HG03558 (cell line): Measurements from ENCODE around the gene PCDHGA3.
A peak's percentile ranks its signal among the peaks of the same experiment; 100 is the strongest.
"Not testable (repeated sequence)": the region's sequence is repeated elsewhere in the genome, so short reads cannot be mapped to it uniquely, and the experiment has no call there.

Source experiments
- ATAC-seq: cut with Tn5 transposase; IDR thresholded peaks from one replicate; pipeline ENCODE4 v1.9.1; 2021; ENCODE audit warnings: moderate number of reproducible peaks; ENCODE audit not compliant: unreplicated experiment; ENCODE audit errors: extremely low read depth

Gene PCDHGA3

GRCh38 chr5:141343242-141343952 lies at the start of gene PCDHGA3:
TSS of gene PCDHGA3 (plus strand) at chr5:141343829. CDS start at chr5:141344034, 205 bp downstream.
- no peak for ATAC-seq

DNA sequence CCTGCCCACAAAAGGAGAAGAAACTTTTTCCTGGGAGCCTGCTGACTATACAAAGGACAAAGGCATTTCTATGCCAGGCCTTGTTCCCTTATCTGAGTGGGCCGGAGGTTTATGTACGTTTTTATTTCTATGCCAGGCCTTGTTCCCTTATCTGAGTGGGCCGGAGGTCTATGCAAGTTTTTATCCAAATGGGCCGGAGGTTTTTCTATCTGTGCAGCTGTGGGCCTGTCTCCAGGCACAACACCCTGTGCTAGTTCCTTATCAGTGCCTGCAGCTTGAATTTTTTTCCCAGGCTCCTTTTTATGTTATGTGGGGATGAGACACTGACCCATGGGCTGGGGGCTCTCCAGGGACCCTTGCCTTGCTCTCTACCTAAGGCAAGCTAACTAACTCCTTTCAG lies 45.3 kb upstream of the PCDHGA3 start:
- no peak for ATAC-seq

DNA sequence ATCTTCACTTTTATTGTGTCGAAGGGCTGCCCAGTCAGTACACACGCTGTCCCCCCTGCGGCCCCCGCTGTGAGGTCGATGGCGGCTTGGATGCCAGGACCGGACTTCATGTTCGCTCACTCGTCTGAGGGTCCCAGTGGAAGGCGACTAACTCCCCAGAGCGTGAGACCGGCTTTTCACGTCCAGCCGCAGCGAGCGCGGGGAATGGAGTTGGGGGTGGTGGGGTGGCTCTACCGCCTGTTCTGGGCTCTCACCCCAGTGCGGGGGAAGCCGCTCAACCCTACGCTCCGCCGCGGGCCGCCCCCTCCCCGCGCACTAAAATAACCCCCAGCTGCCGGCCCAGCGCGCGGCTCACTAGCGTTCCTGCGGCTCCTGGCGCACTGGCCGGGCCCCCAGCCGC lies 39.9 kb upstream of the PCDHGA3 start, which contains the start of gene SLC25A2:
SLC25A2 (minus strand) TSS at position 294 of the 400 bp plus-strand sequence; CDS start at position 110, 184 bp downstream.
- no peak for ATAC-seq

DNA sequence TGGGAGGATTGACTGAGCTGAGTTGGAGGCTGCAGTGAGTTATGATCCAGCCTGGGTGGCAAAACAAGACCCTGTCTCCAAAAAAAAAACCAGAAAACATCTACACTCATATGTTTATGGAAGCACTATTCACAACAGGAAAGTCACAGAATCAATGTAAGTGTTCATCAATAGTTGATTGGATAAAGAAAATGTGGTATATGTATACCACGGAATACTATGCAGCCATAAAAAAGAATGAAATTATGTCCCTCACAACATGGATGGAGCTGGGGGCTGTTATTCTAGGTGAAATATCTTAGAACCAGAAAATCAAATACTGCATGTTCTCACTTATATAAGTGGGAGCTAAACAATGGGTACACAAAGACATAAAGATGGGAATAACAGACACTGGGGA lies 37.0 kb upstream of the PCDHGA3 start:
- ATAC-seq, result no peak

GRCh38 chr5:141313711-141314110 lies 29.9 kb upstream of the PCDHGA3 start:
- no peak for ATAC-seq

- ATAC-seq, result not testable (repeated sequence)
These were observed 26.7 kb upstream of the PCDHGA3 start for GRCh38 chr5:141316963-141317362.

DNA sequence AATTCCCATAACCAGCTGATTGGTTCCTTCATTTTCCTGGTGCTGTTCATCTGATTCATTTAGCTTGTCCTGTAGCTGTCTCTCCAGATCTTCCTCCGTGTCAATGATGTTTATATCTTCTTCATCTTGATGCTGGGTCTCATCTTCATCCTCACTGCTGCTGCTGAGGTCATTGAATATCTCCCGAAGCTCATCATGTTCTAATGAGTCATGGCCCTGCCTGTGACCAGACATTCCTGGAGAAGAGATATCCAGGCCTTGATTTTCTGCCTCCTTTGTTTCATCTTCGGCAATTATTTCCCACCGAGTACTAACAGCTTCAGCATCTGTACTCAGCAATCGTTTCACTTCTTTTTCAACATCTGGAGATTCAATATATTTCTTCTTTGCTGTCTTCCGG lies 24.4 kb upstream of the PCDHGA3 start:
- no peak for ATAC-seq

GRCh38 chr5:141319699-141320098 lies 23.9 kb upstream of the PCDHGA3 start:
- no peak for ATAC-seq

DNA sequence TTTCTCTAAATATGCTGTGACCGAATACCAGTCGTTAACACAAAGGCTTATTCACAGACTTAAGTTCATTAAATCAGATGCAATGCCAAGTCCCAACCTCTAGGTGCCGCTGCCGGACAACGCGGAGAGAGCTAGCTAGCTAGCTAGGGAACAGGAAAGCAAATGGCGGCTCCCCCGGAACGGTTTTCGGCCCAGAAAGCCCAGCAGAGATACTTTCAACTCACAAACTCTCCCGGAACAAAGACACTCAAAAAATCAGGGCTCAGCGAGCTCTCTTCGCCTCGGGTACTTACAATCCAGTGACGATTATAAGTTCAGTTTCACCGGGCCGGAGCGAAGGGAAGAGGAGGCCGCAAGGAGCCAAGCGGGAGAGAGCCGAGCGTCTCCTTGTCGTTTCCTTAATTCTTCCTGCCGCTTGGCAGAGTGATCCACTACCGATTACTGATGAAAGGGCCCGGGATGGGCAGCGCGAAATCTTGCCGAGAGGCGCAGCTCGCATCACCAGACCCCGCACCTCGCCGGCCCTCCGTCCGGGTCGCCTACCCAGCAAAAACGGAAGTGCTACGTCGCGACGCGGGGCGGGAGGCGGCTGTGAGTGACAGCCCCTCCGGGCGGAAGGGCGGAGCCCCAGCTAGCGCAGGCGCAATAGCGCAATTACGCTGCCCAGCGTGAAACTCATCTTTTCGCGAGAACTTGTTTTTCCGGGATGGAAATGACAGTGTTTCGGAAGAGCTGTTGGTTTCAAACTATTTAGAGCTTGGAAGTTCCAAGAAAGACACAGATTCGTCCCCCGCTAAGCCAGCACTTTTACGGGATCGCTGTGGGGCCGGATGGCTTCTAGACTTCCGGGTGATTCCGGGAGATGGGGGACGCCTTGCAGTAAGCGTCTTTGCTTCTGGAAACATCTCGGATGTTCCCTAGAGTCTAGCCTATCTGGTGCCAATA lies 23.1 kb upstream of the PCDHGA3 start, which contains the start of gene TAF7:
TAF7 (minus strand) TSS at position 560 of the 945 bp plus-strand sequence. CDS start 740 bp downstream, outside the sequence.
- peak; percentile 91 for ATAC-seq

- ATAC-seq, result no peak
These were observed 21.4 kb upstream of the PCDHGA3 start for GRCh38 chr5:141322261-141322660.

- no peak for ATAC-seq
These were observed 17.4 kb upstream of the PCDHGA3 start for GRCh38 chr5:141326088-141326854.

DNA sequence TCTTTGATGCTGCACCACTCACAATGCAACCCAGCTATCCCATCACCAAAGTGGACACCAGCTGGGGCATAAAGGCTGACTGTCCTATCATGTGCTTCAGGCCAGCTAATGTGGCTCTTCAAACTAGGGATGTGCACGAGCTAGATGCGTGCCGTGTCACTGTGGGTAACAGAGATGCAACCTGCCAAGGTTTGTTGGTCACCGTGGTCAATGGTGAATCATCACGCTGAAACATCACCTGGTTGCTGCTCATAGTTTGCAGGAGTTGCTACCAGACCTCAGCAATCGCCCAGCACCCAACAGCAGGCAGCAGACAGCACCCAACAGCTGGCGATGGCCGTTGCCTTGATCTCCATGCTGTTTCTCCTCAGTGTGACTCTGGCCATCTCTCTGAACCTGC lies 15.4 kb upstream of the PCDHGA3 start:
- no peak for ATAC-seq

GRCh38 chr5:141330299-141331080 lies 13.1 kb upstream of the PCDHGA3 start, which contains the start of gene PCDHGA1:
TSS of gene PCDHGA1 (plus strand) at chr5:141330514.
- no peak for ATAC-seq

DNA sequence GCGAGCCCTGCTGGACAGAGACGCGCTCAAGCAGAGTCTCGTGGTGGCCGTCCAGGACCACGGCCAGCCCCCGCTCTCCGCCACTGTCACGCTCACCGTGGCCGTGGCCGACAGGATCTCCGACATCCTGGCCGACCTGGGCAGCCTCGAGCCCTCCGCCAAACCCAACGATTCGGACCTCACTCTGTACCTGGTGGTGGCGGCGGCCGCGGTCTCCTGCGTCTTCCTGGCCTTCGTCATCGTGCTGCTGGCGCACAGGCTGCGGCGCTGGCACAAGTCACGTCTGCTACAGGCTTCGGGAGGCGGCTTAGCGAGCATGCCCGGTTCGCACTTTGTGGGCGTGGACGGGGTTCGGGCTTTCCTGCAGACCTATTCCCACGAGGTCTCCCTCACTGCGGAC lies 11.1 kb upstream of the PCDHGA3 start:
- ATAC-seq, result not testable (repeated sequence)

- ATAC-seq, result no peak
These were observed 4.9 kb upstream of the PCDHGA3 start, which contains the start of gene PCDHGA2 for GRCh38 chr5:141338538-141339306. TSS of gene PCDHGA2 (plus strand) at chr5:141338760.

GRCh38 chr5:141340781-141341354 lies 2.8 kb upstream of the PCDHGA3 start:
- ATAC-seq, result not testable (repeated sequence)

- no peak for ATAC-seq
These were observed 856 bp upstream of the PCDHGA3 start for GRCh38 chr5:141342773-141343172.

- no peak for ATAC-seq
These were observed 379 bp downstream of the PCDHGA3 start for GRCh38 chr5:141343953-141344463.
